Fibroblast of skin of right biceps (primary cell): ENCODE results near the gene TPSG1.
"Not testable (repeated sequence)": the region's sequence is repeated elsewhere in the genome, so short reads cannot be mapped to it uniquely, and the experiment has no call there.

Experiments used
- DNase-seq: peaks from one replicate; pipeline ENCODE4 v3.0.0-alpha.2; 2013

Gene TPSG1

DNA sequence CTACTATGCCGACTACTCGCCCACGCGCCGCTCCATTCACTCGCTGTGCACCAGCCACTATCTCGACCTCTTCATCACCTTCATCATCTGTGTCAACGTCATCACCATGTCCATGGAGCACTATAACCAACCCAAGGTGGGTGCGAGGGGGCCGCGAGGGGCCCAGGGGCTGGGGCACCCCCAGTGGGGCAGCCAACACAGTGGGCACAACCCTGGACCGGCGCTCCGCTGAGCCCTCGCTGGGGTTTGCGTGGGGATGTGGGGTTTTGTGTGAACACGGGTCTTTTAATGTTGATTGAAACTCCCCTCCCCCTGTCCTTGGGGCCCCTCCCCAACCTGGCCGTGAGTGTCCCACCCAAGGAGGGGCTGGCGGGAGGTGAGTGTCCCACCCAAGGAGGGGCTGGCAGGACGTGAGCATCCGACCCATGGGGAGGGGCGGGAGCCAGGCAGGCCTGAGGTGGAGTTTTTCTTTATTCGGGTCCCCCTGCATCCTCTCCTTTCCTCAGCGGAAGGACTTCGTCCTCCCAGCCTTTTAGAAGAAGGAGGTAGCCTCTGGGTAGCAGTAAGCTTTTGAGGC, 11.2 kb downstream of the TPSG1 start:
- DNase-seq, result no peak

DNA sequence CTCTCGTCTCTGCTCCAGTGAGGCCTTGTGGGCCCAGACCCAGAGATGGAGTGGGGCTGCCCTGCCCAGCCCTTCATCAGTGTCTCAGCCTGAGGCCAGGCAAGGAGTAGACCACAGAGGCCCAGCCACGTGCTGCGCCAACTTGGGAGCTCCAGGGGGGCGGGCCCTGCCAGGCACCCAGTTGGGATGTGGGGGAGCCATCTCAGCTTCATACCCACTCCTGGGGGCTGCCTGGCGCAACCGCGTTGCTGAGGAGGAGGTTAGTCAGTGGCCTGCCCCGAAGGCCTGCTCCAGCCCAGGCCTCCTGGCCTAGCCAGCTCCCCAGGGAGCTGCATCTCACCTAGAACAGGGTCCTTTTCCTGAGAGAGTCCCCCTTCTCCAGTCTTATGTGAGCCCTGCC, 11.8 kb downstream of the TPSG1 start:
- DNase-seq, result no peak

DNA sequence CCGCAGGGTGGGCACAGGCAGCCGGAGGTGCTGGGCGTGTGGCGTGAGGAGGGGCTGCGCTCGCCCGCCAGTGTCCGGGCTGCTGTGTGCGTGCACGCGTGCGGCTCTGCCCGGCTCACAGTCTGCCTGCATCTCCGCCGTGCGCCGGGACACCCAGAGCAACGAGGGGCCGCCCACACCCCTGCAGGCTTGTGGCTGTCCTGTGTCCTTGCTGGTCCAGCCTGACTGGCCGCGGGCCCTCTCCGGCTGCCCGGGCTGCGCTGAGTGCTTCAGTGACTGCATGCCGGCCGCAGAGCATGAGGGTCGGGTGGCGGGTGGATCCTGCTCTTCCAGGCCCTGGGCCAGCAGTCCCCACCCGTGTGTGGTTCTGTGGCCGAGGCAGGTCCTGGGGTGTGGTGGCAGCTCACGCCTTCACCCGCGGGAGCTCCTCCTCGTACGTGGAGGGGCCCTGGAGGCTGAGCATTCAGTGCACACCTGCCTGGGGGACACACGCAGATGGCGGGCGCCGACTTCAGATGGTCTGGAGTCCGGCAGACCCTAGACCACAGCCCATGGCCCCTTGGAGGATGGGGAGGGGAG, 12.4 kb downstream of the TPSG1 start:
- DNase-seq, result no peak

DNA sequence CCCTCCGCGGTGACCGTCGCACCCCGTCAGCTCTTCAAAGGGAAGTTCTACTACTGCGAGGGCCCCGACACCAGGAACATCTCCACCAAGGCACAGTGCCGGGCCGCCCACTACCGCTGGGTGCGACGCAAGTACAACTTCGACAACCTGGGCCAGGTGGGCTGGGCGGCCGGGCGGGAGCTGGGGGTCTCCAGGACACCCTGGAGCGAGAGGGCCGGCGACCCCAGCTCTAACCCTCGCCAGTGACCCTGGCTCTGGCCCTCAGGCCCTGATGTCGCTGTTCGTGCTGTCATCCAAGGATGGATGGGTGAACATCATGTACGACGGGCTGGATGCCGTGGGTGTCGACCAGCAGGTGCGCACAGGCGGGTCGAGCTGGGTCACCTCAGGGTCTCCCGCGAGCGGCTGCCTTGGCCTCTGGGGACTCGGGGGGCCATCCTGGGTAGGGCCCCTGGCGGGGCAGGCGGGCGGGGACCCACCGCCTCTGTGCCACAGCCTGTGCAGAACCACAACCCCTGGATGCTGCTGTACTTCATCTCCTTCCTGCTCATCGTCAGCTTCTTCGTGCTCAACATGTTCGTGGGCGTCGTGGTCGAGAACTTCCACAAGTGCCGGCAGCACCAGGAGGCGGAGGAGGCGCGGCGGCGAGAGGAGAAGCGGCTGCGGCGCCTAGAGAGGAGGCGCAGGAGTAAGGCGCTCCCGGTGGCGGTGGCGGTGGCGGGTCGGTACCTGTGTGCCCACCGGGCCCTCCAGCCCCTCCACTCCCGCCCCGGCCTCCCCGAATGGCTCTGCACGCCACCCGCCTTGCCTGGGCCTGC, 13.4 kb downstream of the TPSG1 start:
- no peak for DNase-seq

DNA sequence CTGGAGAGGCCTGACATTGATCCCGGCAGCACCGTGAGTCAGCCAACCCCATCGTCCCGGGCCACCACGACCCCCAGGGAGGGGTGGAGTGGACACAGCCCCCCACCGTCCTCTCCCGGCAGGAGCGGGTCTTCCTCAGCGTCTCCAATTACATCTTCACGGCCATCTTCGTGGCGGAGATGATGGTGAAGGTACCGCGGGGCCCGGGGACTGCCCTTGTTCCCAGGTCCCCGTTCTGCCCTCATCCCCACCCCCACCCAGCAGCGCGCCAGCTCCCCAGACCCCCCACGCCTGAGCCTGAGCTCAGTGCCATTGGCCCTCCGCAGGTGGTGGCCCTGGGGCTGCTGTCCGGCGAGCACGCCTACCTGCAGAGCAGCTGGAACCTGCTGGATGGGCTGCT, 14.6 kb downstream of the TPSG1 start:
- DNase-seq, result no peak

DNA sequence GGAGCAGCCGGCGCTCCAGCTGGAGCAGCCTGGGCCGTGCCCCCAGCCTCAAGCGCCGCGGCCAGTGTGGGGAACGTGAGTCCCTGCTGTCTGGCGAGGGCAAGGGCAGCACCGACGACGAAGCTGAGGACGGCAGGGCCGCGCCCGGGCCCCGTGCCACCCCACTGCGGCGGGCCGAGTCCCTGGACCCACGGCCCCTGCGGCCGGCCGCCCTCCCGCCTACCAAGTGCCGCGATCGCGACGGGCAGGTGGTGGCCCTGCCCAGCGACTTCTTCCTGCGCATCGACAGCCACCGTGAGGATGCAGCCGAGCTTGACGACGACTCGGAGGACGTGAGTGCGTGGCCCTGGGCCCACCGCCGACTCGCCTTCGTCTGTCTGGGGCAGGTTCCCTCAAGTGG, 16.0 kb downstream of the TPSG1 start:
- no peak for DNase-seq

DNA sequence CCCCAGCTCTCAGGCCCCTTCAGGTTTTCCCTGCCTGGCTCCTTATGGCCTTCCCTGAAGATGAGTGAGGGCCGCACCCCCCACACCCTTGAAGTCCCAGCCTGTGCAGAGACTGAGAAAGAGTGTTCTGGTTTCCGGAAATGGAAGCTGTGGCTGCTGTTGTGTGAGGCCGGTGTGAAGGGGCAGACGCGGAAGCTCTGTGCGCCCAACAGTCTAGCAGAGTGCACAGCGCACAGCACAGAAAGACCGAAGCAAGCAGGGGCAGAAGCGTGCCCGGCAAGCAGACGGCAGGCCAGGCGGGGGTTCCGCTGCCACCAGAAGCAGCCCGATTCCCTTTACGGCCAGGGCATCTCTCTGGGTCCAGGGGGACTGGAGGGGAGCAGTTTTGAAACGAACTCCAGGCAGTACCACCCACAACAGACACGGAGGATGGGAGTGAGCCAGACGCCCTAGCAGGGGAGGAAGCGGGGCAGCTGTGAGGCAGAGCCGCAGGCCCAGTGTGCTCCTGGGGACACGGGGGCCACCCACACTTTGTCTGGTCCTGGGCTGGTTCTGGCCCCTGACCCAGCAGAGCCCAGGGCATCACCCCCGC, 16.7 kb downstream of the TPSG1 start:
- no peak for DNase-seq

DNA sequence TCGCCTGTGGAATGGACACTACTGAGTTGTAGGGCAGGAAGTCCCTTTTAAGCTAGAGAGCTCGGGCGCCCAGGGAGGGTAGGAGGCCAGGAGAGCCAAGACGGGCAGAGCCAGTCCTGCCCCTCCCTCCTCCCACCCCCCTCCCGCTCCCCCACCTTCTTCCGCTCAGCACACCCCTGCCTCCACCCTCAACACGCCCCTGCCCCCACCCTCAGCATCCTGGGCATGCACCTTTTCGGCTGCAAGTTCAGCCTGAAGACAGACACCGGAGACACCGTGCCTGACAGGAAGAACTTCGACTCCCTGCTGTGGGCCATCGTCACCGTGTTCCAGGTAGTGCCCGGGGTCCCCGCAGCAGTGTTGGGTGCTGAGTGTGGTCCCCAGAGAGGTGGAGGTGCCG, 18.3 kb downstream of the TPSG1 start:
- DNase-seq, result no peak

DNA sequence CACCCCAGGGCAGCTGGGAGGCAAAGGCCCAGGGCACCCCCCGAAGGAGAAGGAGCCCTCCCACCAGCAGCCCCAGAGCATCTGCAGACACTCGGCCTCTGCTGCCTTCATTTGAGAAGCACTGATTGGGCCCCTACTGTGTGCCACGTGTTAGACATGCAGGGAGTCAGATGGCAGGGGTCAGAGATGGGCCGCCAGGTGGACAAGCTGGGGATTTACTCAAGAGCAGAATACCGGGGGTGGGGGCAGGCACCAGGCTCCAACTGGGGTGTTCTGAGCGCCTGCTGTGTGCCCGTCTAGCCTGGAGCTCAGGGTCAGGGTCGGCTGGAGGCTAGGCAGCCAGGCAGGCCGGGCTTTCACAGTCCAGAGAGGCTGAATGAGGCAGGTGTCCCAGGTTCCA, 18.7 kb downstream of the TPSG1 start:
- no peak for DNase-seq

DNA sequence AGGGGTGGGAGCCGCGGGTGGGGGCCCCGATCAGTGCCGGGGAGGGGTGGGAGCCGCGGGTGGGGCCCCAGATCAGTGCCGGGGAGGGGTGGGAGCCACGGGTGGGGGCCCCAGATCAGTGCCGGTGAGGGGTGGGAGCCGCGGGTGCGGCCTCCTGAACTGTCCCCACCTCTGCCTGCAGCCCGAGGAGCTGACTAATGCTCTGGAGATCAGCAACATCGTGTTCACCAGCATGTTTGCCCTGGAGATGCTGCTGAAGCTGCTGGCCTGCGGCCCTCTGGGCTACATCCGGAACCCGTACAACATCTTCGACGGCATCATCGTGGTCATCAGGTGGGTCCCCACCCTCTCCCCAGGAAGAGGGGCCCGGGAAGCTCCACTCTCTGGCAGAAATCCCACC, 20.1 kb downstream of the TPSG1 start:
- DNase-seq, result no peak

DNA sequence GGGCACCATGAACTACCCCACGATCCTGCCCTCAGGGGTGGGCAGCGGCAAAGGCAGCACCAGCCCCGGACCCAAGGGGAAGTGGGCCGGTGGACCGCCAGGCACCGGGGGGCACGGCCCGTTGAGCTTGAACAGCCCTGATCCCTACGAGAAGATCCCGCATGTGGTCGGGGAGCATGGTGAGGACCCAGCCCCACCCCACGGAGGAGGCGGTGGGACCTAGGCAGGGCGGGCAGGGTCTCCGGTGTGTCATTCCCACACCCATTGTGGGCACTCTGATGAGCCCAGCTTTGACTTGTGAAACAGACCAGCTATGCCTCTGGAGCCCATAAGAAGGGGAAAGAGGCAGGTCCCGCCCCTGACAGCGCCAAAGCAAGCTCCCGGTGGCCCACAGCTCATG, 22.8 kb downstream of the TPSG1 start:
- DNase-seq, result no peak

DNA sequence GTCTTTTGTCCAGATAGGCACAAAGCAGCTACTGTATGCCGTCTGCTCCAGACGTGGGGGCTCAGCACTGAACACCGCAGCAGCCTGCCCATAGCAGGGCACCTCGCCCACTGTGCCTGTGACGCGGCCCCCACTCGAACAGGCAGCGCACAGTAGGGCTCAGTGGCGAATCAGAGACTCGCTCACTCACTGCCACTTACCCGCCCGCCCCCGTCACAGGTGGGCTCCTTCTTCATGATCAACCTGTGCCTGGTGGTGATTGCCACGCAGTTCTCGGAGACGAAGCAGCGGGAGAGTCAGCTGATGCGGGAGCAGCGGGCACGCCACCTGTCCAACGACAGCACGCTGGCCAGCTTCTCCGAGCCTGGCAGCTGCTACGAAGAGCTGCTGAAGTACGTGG, 23.6 kb downstream of the TPSG1 start:
- no peak for DNase-seq

DNA sequence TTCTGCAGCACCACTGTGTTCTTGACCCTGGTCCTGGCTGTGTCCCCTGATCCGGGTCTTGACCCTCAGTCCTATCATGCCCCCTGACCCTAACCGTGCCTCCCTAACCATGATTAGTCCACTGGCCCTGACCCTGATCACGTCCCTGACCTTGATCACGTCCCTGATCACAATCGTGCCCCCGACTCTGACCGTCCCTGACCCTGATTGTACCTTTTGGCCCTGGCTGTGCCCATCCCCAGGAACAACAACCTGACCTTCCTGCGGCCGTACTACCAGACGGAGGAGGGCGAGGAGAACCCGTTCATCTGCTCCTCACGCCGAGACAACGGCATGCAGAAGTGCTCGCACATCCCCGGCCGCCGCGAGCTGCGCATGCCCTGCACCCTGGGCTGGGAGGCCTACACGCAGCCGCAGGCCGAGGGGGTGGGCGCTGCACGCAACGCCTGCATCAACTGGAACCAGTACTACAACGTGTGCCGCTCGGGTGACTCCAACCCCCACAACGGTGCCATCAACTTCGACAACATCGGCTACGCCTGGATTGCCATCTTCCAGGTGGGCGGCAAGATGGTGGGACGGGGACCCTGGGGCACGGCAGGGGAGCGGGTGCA, 24.9 kb downstream of the TPSG1 start:
- DNase-seq, result no peak

DNA sequence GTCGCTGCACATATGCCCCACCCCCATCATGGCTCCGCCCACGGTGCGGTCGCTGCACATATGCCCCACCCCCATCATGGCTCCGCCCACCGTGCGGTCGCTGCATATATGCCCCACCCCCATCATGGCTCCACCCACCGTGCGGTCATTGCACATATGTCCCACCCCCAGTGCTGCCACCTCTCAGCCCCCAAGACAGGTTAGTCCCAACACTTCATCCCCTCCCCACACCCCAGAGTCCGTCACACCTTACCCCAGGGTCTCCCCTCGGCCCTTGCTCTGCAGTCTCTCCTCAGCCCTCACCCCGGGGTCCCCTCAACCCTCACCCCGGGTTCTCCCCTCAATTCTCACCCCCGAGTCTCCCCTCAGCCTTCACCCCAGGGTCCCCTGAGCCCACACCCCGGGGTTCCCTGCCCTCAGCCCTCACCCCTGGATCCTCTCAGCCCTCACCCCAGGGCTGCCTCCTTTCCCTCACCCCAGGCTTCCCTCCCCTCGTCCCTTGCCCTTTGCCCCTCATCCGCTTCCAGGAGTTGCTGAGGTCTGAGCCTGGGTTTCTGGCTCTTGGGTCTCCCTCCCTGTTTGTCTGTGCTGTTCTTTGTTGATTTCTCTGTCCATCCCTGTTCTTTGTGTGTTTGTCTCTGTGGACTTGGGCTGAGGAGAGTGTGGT, 25.6 kb downstream of the TPSG1 start:
- no peak for DNase-seq

DNA sequence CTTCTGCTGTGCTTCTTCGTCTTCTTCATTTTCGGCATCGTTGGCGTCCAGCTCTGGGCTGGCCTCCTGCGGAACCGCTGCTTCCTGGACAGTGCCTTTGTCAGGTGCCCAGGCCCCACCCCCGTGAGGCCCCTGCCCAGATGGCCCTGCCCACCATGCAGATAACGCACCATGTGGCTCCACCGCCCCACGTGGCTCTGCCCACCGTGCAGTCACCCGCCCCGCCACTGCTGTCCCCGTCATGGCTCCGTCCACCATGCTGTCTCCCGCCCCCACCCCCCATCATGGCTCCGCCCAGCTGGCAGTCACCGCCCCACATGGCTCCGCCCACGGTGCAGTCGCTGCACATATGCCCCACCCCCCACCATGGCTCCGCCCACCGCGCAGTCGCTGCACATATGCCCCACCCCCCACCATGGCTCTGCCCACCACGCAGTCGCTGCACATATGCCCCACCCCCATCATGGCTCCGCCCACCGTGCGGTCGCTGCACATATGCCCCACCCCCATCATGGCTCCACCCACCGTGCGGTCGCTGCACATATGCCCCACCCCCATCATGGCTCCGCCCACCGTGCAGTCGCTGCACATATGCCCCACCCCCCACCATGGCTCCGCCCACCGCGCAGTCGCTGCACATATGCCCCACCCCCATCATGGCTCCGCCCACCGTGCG, 26.3 kb downstream of the TPSG1 start:
- not testable (repeated sequence) for DNase-seq

DNA sequence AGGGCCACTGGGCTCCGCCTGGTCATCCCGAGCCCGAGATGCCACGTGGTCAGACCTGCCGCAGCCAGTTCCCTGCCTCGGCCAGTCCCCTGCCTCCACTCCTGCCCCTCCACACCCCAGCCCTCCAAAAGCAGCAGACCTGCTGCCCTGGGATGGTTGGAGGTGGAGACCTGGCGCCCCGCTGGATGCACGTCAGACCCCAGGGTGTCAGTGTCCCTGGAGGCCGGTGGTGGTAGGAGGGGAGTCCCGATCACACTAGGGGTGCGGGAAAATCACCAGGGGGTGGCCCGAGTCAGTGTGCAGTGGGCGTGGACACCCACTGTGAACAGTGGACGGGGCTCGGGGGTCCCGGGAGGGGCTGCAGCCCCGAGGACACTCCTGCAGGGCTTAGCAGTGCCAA, 26.9 kb downstream of the TPSG1 start:
- no peak for DNase-seq

DNA sequence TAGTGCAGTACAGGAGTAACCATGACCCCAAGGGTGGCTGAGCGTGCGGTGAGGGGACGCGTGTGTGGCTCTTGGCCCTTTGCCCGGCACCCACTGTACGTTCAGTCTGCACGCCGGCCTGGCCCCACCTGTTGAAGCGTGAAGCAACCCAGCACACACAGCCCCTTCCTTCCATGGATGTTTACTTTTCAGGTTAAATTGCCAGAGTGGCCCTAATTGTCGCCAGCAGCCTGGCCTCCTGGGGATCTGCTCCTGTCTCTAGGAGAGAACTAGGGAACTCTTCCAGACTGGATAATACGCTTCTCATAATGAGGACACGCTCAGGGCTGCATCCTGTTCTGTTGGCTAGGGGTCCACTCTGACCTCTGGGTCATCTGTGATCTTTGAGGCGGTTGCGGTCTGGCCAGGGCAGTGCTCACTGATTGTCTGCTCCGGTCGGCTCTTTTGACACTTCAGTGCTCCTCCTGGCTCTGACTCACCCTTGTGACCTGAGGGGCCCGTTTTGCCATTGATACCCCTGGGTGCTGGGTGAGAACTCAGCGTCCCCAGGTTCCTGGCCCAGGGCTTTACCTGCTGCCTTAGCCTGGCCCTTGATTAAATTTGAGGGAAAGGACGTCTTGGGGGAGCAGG, 27.7 kb downstream of the TPSG1 start:
- DNase-seq, result no peak

DNA sequence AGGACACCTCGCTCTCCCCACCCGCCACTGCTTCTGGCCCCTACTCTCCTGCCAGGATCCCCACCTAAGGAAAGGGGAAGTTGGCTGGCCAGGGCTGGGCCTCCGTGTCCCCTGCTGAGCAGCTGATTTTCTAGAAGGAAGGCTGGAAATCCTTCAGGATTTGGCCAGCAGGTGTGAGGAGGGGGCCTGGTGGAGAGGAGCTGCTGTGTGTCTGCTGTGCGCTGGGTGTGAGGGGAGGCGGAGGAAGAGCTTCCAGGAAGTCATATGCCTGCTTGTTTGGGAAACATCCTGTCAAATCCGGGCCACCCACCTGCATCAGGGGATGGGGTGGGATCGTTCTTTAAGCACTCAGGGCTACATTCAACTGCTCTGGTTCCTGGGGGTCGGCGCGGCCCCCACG, 28.6 kb downstream of the TPSG1 start:
- DNase-seq, result no peak

DNA sequence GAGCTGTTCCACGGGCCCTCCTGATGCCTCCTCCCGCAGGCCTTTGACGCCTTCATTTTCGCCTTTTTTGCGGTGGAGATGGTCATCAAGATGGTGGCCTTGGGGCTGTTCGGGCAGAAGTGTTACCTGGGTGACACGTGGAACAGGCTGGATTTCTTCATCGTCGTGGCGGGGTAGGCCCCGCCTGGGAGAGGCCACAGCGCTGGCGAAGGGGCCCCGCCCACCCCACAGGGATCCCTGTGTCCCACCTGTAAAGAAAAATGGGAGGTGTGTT, 29.7 kb downstream of the TPSG1 start:
- no peak for DNase-seq

DNA sequence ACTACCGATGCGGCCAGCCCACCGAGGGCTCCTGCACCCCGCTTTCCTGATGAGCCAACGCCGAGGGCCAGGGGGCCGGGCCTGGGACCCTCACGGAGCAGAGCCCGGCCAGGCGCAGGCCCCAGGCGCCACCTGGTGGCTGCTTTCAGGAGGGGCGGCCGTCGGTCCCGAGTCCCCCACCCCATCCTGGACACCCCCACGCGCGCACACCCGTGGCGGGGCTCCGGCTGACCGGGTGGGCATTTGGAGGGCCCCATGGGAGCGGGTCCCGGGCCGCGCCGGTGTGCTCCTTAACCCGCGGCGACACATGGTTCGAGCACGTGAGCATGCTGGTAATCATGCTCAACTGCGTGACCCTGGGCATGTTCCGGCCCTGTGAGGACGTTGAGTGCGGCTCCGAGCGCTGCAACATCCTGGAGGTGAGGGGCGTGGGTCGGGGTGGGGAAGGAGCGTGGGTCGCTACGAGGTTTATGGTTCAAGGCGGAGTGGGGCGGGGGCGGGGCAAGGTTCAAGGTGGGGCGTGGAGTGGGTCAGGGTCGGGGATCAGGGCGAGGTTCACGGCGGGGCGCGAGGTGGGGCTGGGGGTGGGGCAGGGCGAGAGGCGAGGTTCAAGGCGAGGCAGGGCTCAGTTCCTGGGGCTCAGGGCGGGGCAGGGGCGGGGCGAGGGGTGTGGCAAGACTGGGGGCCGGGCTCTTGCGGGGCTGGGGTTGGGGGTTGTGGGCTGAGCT, 30.2 kb downstream of the TPSG1 start:
- DNase-seq, result no peak

DNA sequence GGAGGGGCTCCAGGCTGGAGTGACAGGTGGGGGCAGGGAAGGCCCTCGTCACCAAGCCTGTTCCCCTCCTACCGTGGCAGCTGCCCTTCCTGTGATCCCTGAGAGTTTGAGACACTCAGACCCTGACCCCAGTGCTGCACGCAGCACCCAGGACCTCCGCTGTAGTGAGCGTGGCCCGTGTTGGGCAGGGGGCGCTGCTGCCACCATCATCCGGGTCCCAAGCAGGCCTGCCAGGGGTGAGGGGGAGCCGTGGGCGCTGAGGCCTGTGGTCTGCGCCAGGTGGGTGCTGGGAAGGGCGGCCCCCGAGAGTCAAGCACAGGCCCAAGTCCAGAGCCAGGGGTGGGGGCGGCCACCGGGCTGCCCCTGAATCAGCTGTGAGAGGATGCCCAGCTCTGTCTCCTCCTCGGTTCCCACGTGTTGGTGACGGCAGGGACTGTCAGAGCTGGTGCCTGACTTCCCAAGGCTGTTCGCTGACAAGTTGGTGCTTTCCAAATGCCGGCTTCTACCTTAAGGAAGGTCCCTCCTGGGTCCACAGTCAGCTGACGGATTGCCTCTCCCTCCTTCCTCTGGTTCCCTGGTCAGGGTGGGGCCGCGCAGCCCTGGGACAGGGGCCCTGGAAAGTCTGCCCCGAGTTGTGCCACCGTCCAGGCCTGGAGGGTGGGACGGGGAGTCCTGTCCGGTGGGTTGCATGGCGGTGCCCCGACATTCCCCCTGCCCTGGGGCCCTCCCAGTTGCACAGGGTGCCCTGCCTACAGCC, 31.1 kb downstream of the TPSG1 start:
- DNase-seq, result no peak
